CD4-positive, alpha-beta T cell treated with Interleukin-2 at 100 ng/mL for 4 hours (primary cell): Measurements from ENCODE around the gene NHSL2.

Source experiments
- DNase-seq: peaks from one replicate; pipeline ENCODE4 v3.0.0-alpha.2; 2020; ENCODE audit warnings: low spot score

Gene NHSL2

DNA sequence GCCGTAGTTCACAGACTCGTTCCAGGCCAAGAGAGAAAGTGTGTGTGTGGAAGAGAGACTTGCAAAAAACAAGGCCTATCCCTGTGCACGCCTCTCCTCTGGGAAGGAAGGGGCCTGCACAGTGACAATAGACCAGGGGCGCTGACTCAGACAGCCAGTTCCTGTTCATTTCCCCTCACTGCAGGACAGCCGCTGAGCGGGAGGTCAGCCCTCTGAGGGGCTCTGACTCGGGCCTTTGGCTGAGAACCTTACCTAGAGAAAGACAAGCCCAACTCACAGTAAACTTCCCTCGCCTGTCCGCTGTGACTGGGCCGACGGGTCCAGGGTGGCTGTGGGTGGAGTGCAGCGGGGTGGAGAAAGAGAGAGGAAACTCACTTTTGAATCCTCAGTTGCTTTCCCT is 169.0 kb downstream of the NHSL2 start:
- DNase-seq: no peak

- DNase-seq: no peak
Observed at GRCh38 chrX:72080150-72080549, 169.5 kb downstream of the NHSL2 start.

DNA sequence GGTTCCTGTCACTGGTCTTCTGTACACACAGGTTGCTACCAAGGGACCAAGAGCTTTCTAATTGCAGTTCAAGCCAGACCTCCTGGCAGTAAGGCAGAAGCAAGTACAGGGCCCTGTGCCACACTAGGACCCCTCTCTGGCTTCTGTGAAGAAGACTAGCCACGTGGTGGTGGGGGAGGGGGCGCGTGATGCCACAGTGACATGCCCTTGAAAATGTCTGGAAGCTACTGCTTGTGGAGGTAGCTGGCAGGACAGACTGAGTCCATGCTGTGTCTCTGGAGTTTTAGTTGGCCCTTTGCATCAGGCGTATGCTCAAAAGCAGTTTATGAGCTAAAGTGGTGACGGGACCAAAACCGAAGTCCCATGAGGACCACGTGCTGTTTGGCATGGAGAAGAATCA is 170.2 kb downstream of the NHSL2 start:
- no peak for DNase-seq

GRCh38 chrX:72081605-72082320 is 171.1 kb downstream of the NHSL2 start:
- no peak for DNase-seq

- no peak for DNase-seq
Observed at GRCh38 chrX:72083291-72083690, 172.6 kb downstream of the NHSL2 start.

DNA sequence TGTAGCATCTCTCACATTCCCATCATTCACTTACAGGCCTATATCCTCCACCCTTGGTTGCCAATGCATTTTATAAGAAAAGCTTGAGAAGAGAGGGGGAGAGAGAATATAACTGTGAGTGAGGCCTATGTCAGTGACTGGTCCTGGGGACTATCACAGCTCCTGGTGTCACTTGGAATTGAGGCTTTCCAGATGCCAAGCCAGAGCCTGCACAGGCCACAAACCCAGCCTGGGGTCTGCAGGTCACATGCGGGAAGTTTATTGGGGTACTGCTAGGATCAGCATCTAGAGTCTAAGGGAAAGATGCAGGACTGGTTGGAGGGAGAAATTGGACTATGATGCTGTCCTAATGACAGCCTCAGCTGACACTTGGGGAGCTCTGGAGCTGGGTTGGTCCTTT is 173.5 kb downstream of the NHSL2 start:
- no peak for DNase-seq

- DNase-seq: no peak
Observed at GRCh38 chrX:72086995-72087394, 176.3 kb downstream of the NHSL2 start.

GRCh38 chrX:72088761-72089160 is 178.1 kb downstream of the NHSL2 start:
- DNase-seq: no peak

DNA sequence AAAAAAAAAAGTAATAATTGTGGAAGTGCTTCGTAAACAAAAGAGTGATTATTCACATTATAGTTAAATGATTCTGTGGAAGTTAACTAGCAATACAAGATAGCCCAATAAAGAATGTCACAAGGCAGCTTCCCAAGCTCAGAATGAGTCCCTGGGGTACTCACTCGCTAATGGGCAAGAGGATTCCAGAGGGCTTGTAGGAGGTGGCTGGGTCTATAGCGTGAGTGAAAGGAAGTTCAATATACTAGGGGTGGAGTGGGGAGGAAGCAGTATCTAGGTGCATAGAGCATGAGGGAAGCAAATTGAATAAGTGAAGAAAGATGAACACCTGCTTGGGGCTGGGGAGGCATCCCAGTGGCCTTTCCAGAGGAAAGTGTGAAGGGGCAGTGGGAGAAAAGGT is 178.6 kb downstream of the NHSL2 start:
- DNase-seq: no peak

- DNase-seq: peak; percentile 87
Observed at GRCh38 chrX:72094894-72095293, 184.2 kb downstream of the NHSL2 start.

DNA sequence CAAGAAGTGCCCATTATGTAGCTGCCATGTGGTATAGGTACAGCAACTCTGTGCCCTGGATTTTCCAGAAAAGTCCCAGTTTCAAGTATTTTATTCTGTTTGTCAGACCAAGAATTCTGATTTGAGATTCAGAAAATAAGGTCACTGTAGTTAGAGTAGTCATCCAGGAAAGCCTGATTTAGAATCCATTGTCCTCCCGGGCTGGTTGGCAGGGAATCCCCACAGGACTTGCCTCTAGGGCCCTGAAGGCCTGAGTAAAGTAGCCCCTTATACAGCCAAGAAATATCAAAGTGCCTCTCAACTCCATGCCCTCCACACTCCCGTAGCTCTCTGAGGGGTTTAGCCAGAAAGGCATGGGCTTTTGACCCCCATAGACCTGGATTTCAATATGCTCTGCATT is 184.7 kb downstream of the NHSL2 start:
- DNase-seq: no peak

- no peak for DNase-seq
Observed at GRCh38 chrX:72097098-72097497, 186.5 kb downstream of the NHSL2 start.

- peak; percentile 61 for DNase-seq
Observed at GRCh38 chrX:72100051-72100755, 189.6 kb downstream of the NHSL2 start.

- DNase-seq: peak; percentile 85
Observed at GRCh38 chrX:72100824-72101351, 190.2 kb downstream of the NHSL2 start.

- no peak for DNase-seq
Observed at GRCh38 chrX:72101597-72102037, 191.0 kb downstream of the NHSL2 start.

- DNase-seq: peak; percentile 43
Observed at GRCh38 chrX:72102126-72102525, 191.5 kb downstream of the NHSL2 start.

DNA sequence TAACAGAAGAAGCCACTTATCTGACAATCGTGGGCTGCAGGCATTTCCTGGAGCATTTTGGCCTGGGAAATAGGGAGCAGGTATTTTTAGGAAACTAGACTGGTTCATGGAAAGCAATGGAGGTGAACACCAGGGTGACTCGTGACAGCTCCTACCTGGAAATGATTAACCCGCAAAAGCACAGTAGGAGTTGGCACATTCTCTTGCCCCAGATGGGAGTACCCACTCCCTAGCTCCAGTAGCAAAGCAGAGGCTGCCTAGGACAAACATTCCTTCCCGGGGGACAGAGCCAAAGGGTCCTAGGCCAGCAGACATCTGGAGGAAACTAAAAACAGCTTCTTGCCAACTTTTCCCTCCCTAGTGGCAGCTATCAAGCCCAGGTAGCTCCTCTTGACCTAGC is 192.1 kb downstream of the NHSL2 start:
- DNase-seq: no peak

GRCh38 chrX:72105436-72105835 is 194.8 kb downstream of the NHSL2 start:
- peak; percentile 87 for DNase-seq

- peak; percentile 67 for DNase-seq
Observed at GRCh38 chrX:72107320-72107719, 196.7 kb downstream of the NHSL2 start.

DNA sequence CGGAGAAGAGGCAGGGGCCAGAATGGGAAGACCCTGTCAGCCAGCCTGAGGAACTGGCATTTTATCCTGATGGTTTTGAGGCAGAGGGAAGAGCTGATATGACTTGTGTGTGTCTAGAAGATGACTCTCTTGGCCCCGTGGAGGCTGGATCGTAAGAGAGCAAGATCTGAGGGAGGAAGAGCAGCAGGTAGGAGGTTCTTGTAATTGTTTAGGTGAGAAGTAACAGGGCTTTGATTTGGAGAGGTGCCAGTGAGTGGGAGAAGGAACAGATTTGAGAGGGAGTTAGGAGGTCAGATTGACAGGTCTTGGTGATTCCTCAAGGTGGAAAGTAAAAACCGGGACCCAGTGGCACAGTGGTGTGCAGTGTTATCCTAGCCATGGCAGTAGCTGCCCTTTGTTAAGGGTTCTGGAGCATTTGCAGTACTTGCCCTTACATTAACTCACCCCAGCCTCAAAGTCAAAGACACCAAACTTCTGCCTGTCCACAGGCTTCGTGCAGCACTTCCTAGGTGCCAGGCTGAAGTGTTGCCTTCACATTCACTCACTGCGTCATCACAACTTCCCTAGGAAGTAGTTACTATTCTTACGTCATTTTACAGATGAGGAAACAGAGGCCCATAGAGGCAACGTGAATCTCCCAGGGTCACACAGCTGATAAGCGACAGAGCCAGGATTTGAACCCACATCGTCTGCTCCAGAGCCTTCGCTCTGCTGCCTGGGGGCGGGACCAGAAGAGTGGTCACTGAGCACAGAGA is 197.4 kb downstream of the NHSL2 start:
- DNase-seq: no peak

DNA sequence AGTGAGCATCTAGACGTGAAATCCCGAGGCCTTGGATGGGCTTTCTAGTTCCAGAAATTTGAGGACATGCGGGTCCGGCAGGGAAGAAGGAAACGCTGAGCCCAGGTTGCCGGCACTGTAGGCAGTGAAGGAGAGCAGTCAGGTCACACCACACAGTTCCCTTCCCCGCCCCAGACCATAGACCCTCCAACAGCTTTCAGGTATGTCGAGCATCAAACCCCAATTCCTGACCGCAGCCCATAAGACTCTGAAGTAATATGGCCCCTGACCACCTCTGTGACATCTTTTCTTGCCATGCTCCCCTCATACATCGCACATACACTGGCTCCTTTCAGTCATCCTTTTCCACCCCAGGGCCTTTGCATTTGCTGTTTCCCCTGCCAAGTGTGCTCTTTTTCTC is 198.0 kb downstream of the NHSL2 start:
- no peak for DNase-seq

- no peak for DNase-seq
Observed at GRCh38 chrX:72110051-72110875, 199.6 kb downstream of the NHSL2 start.
